Upper lobe of right lung (tissue), 1 donor: ENCODE measurements around the gene PROC. TPM values are rescaled to one million over a fixed set of nuclear protein-coding genes. Genes with fewer than 3 reads are reported as not detected.

ENCODE experiments used
- ATAC-seq: fragments of 200-7000 bp; cut with Tn5 transposase; one replicate; pipeline ENCODE4 v1.9.1; 2020; ENCODE audit warnings: mild to moderate bottlenecking, moderate library complexity
- DNase-seq: peaks from one replicate; pipeline ENCODE4 v3.0.0-alpha.2; 2020
- H3K27ac ChIP-seq: fragments of 200-600 bp; one replicate; pipeline ENCODE4 v1.8.0; 2022
- H3K27me3 ChIP-seq: fragments of 200-600 bp; one replicate; pipeline ENCODE4 v1.8.0; 2022; ENCODE audit warnings: mild to moderate bottlenecking
- H3K36me3 ChIP-seq: fragments of 200-600 bp; one replicate; pipeline ENCODE4 v1.8.0; 2022
- H3K4me1 ChIP-seq: fragments of 200-600 bp; one replicate; pipeline ENCODE4 v1.8.0; 2022
- H3K4me3 ChIP-seq: fragments of 200-600 bp; one replicate; pipeline ENCODE4 v1.8.0; 2022; ENCODE audit warnings: mild to moderate bottlenecking
- H3K9me3 ChIP-seq: fragments of 200-600 bp; one replicate; pipeline ENCODE4 v1.8.0; 2022
- CTCF ChIP-seq: fragments of 200-600 bp; IDR thresholded peaks from one replicate; pipeline ENCODE4 v1.8.0; 2022; ENCODE audit warnings: antibody characterized with exemption
- intact Hi-C: fragments of 100-400 bp; cut with DNase I; formaldehyde crosslinking; loops from one replicate; pipeline ENCODE4 v1.11.0; 2022
- total RNA-seq: library from RNA; stranded (reverse); fragmentation: NEBNext Ultra II Directional; extraction: Animal tissue kit (Norgen Biotek cat#: 25700); gene quantifications from one replicate; pipeline ENCODE4 v1.2.1, GENCODE V29; 2021
- donor health status: DM: no; HTN: yes; CAD: no; lungs with severe emphysema.

PROC gene
- total RNA-seq, 1 donor from 2014 or later = not detected

DNA sequence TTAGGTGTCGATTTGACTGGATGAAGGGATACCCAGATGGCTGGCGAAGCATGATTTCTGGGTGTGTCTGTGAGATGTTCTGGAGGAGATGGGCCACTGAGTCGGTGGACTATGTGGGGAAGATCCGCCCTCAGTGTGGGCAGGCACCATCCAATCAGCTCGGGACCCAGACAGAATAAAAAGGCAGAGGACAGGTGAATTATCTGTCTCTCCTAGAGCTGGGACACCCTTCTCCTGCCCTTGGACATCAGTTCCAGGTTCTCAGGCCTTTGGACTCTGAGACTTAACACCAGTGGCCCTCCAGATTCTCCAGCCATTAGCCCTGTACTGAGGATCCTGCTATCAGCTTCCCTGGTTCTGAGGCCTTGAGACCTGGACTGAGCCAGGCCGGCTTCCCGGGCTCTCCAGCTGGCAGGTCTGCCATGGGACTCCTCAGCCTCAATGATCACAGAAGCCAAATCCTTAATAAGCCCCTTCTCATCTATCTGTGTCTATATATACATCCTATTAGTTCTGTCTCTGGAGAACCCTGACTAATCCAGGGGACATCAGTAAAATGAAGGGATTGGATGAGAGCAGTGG lies 11.7 kb downstream of the PROC start:
- ATAC-seq (no peak), DNase-seq (no peak)
- Histone ChIP-seq H3K27ac (no peak overlapping the region), H3K9me3 (no peaks in the 10 kb centered on the region), H3K36me3 (no peaks in the 10 kb centered on the region), H3K4me1 (no peaks in the 10 kb centered on the region), H3K4me3 (no peak overlapping the region), H3K27me3 (no peaks in the 10 kb centered on the region)
- no peak for TF ChIP-seq CTCF
- intact Hi-C loops = no loop called here

GRCh38 chr2:127431408-127432023 lies 13.3 kb downstream of the PROC start:
- Histone ChIP-seq H3K9me3 (no peaks in the 10 kb centered on the region), H3K27me3 (no peaks in the 10 kb centered on the region), H3K36me3 (no peaks in the 10 kb centered on the region), H3K4me1 (no peaks in the 10 kb centered on the region), H3K27ac (no peak overlapping the region), H3K4me3 (no peak overlapping the region)
- no peak for DNase-seq
- intact Hi-C loops = no loop called here
- ATAC-seq = no peak
- TF ChIP-seq CTCF = no peak

DNA sequence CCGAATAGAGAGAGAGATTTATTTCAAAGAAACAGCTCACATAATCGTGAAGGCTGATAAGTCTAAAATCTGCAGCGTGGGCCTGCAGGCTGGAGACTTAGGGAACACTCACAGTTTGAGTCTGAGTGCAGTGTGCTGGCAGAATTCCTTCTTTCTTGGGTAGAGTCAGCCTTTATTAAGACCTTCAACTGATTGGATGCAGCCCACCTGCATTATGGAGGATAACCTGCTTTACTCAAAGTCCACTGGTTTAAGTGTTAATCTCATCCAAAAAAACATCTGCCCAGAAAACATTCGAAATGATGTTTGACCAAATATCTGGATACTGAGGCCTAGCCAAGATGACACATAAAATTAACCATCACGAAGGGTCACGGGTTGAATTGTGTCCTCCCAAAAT lies 16.3 kb downstream of the PROC start:
- intact Hi-C loops = no loop called here

GRCh38 chr2:127437056-127437455 lies 18.8 kb downstream of the PROC start:
- TF ChIP-seq CTCF = no peak
- Histone ChIP-seq H3K27me3 (no peaks in the 10 kb centered on the region), H3K4me1 (no peaks in the 10 kb centered on the region), H3K9me3 (peaks cover 6% of the 10 kb centered on the region), H3K4me3 (no peak overlapping the region), H3K36me3 (no peaks in the 10 kb centered on the region), H3K27ac (no peak overlapping the region)
- DNase-seq (peak; percentile 53), ATAC-seq (no peak)
- intact Hi-C loops = no loop called here

More for the DNA sequence above, 16.3 kb downstream of the PROC start:
- Histone ChIP-seq H3K36me3 (no peaks in the 10 kb centered on the region), H3K27ac (no peak overlapping the region), H3K4me1 (no peaks in the 10 kb centered on the region), H3K27me3 (no peaks in the 10 kb centered on the region), H3K9me3 (no peaks in the 10 kb centered on the region), H3K4me3 (no peak overlapping the region)
- ATAC-seq = no peak
- TF ChIP-seq CTCF = no peak
- DNase-seq = no peak

DNA sequence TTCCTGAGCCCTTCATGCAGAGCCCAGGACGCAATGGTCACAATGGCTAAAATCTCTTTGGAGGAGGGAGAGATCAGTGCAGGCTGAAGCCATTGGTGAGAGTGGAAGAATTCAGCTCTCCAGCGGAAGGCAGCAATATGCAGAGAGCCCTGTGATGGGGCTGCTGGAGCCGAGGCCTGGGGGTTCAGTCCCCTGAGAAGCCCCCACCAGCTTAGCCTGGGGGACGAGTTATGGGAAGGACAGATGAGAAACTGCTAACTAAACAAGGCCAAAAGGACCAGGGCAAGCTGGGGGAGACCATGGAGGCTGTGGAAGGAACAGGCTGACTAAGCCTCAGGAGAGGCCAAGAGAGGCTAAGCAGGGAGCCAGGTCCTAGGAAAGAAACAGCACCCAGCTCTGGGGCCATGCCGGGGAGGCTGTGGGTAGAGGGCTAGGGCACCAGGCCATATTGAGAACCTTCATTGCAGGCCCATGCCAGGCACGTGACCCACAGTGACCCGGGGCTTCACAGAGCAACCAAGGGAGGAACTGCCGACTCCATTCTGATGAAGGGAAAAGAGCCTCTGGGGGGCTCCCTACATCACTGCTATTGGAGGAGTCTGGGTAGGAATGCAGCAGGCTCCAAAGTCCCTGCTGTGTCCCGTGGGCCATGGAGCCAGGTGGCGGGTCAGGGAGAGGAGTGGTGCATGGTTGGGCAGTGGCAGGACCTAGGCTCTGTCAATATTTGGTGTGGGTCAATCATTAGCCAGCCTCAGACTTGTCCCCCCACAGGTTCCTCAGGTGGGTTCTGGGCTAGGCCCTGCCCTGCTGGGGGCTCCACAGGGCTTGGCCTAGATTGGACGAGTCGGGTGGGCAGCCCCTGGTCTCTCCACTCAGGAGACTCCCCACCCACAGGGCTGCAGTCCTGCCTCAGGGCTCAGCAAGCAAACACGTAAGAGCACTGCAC lies 19.8 kb downstream of the PROC start:
- H3K27me3 ChIP-seq = no peaks in the 10 kb centered on the region
- ATAC-seq (peak; percentile 52), DNase-seq (peak; percentile 54)
- H3K9me3 ChIP-seq = peaks cover 6% of the 10 kb centered on the region
- intact Hi-C loops = no loop called here
- H3K27ac ChIP-seq = no peak overlapping the region
- no peaks in the 10 kb centered on the region for H3K4me1 ChIP-seq
- no peak overlapping the region for H3K4me3 ChIP-seq
- H3K36me3 ChIP-seq = no peaks in the 10 kb centered on the region
- TF ChIP-seq CTCF = no peak
